GM10847 (cell line): ENCODE results near the gene TP53I11.

Experiments used
- POLR2A ChIP-seq: IDR thresholded peaks from 2 replicates; pipeline ENCODE4 v1.6.1; 2011; ENCODE audit not compliant: insufficient read length; ENCODE audit errors: extremely low read depth

TP53I11 gene

DNA sequence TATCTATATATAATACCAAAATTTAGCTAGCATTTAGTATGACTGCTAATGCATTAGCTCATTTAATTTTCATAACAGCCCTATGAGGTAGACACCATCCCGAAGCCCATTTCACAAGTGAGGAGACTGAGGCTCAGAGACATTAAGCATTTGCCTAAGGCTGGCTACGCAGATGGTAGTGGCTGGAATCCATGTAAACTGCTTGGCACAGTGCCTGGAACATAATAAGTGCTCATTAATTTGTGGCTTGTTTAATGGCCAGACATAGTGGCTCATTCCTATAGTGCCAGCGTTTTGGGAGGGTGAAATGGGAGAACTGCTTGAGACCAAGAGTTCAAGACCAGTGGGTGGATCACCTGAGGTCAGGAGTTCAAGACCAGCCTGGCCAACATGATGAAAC is 17.8 kb upstream of the TP53I11 start:
- TF ChIP-seq POLR2A = no peak

DNA sequence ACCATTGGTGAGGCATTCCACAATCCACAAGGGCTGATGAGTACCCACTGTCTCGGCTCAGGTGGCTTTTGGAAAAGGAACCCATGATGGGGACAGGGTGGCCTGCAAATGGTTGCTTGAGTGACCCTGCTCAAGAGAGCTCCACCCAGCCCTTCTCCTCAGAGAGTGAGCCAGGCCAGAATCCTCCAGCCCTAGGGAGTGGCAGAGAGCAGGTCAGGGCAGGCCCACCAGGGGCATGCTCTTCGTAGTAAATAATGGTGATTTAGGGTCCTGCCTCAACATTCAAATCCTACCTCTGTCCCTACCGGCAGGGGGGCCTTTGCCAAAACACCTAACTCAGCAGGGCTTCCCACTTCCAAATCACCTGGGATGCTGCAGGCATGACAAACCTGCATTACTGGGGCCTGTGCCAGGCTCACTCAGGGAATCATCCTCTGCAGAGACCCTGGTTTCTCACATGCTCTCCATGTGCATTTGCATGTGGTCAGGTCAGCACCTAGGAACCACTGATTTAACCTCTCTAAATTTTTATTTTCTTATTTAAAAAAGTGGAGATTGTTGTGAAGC is 17.3 kb upstream of the TP53I11 start:
- TF ChIP-seq POLR2A = no peak

DNA sequence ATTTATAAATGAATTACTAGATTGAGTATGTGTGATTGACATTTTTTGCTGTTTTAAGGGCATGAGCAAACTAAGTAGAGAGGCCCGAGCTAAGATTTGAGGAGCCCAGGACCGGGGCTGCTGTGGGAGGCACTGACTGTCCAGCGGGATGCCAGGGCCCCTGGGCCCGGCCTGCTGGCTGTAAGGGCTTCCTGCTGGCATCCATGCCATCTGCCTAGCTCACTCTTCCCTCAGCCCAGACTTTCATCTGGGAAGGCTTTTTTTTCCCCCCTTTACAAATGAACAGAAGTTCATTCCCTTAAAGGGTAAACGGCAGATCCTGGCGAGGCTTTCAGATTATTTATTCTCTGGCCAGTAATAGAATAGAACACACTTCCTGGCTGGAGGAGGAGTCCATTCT is 16.0 kb upstream of the TP53I11 start:
- no peak for TF ChIP-seq POLR2A

DNA sequence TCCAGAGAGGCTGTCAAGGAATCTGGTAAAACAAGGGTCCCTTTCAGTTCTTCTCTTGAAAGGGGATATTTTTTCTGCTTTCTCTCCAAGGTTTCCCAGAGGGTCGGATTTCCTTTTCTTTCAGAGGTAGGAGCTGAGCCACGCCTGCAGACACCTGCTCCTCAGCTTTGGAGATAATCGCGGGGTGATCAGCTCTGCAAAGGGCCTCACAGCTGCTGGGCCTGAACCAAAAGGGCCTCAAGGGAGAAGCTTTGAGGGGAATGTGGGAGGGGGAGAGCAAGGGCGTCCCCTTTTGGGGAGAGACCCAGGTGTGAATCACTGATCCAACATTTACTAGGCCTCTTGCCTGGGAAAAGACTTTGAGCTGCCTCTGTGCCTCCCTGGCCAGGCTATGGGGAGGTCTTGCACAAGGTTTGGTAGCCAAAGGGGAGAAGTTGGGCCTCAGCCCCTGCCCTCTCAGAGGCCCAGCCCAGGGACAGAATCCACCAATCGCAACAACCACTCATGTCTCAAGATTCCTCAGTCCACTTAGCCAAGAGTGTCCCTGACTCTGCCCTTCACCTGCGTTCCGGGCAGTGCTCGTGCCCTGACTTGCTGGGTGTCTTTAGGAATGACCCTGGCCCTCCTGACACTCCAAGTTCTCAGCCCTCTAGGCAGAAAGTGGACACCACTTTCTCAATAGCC is 14.0 kb upstream of the TP53I11 start:
- no peak for TF ChIP-seq POLR2A

DNA sequence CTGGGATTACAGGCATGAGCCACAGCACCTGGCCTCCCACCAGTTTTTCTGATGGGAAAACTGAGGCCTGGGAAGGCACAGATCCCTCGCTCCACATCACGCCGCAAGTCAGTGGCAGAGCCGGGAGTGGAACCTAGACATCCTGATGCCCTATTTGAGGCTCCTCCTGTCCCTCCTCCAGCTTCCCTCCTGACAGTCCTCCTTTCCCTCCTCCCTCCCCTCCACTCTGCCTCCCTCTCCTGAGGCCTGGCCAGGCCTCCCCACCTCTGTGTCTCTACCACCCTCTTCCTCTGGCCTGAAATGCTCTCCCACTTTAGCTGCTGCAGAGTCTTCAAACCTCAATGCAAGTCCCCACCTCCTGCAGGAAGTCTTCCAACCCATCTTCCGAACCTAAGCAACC is 13.3 kb upstream of the TP53I11 start:
- no peak for TF ChIP-seq POLR2A

DNA sequence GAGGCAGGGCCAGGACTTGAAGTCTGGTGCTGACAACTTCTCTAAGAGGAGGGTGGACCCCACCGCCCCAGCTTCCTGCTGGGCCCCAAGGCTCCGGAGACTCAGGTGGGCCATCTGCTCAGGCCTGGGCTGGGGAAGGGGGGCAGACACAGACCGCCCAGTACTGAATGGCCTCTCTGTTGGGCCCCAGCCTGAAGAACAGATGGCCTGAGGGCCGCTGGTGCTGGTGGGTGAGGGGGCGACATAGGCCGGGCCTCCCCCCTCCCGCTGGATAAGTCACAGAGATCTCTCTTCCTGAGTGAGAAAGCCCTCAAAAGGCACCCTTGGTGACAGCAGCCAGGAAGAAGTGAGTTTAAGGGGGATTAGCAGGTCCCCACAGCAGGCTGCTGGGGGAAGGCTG is 12.5 kb upstream of the TP53I11 start:
- TF ChIP-seq POLR2A = no peak

DNA sequence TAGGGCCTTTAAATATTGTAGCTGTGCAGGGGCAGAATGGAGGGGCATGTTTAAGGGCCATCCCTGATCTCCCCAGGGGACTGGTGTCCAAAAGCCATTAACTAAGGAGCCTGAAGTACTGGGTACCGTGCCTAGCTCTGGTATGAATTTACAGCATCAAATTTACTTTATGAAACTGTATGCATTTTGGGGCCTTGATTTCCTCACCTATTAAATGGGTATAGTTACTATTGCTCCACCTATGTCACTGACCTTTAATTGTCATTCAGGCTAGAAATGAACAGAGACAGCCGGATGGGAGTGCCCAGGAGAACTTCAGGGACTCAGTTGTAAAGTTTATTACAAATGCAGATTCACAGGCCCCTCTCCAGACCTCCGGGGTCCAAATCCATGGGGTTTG is 11.8 kb upstream of the TP53I11 start:
- TF ChIP-seq POLR2A = no peak

DNA sequence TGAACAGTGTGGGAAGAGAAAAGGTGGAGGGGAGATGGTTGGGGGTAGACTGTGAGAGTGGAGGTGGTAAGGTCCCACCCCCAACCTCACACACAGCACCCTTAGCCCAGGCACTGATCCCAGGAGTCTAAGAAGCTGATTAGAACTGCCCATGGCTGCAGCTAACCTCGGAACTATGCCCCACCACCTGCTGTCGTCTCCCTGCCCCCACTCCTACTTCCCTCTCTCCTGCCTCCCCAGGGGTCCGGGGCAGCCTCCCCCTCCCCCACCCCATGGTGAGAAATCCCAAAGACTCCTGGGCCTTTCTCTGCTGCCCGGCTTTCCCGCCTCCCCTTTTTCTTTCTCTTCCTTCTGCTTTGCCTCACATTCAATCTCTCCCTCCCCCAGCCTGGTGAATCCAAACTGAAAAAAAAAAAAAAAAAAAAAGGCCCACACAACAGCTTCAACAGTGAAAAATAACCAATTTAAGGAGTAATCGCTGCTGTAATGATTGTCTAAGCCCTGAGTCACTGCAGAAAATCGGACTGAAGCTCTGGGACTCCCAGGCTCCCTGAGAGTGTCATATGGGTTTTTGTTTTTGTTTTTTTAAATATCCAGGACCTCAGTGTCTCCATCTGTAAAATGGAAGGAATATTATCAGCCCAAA is 9.6 kb upstream of the TP53I11 start:
- no peak for TF ChIP-seq POLR2A

DNA sequence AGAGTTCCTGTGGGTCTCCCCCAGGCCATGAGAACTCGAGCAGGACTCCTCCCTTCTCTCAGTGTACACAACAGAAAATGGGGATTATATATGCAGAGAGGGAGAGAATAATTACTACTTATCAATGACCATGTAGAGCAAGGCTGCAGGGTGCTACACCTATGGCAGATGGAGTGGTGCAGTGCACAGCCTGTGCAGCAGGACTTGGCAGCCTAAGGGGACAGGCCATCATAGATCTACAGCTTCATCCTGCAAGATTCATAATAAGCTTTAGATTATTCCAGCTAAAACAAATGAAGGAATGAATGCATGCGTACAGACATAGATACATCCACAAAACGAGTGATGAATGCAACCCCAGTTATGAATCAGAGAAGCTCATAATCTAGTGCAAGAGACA is 8.4 kb upstream of the TP53I11 start:
- no peak for TF ChIP-seq POLR2A

DNA sequence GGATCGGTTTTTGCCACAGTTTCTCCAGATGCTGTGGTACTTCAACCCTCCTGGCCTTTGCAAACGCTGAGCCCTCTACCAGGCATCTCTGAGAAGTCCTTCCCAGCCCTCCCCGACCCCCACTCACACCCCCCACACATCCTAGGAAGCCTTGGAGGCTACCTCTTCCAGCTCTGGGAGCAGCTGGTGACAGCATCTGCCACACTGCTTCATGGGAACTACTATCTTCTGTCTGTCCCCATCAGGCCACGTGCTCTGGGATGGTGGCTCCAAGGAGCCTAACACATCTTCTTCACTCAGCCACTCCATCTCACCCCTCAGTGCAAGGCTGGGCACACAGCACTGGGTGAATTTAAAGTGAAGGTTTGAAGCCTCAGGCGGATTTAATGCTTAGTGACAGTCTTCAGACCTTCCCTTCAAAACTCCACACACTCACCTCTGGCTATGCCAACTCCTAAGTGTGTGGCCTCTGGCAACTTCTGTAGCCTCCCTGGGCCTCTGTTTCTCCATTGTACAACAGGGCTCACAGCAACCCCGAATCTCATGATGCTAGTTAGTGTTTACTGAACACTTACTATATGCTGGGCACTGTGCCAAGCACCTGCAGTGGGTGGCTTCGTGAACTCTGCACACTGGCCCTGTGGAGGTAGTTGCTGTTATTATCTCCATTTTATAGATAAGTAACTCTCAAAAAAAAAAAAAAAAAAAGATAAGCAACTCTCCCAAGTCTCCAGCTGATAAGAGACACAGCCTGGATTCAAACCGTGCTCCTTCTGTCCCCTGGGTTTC is 7.3 kb upstream of the TP53I11 start:
- TF ChIP-seq POLR2A = no peak

DNA sequence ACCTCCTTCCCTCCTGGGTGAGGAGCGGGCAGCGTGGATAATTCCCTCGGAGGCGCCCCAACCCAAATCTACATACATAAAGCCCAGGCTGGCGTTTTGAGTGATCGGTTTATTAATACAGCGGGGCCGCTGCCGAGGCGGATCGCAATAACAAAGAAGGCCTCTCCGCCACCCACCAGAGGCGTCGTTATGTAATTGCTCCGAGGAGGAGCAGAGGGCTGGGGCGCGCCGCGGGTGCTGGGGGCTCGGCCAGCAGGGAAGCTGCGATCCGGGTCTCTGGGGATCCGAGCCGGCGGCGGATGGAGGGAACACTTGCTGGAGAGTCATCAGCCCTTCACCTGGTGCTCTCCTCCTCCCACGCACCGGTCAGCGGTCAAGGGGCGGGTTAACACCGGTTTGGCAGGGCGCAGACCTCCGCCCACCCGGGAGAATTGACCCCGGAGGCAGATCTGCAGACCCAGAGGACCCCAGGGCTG is 6.4 kb upstream of the TP53I11 start:
- no peak for TF ChIP-seq POLR2A

DNA sequence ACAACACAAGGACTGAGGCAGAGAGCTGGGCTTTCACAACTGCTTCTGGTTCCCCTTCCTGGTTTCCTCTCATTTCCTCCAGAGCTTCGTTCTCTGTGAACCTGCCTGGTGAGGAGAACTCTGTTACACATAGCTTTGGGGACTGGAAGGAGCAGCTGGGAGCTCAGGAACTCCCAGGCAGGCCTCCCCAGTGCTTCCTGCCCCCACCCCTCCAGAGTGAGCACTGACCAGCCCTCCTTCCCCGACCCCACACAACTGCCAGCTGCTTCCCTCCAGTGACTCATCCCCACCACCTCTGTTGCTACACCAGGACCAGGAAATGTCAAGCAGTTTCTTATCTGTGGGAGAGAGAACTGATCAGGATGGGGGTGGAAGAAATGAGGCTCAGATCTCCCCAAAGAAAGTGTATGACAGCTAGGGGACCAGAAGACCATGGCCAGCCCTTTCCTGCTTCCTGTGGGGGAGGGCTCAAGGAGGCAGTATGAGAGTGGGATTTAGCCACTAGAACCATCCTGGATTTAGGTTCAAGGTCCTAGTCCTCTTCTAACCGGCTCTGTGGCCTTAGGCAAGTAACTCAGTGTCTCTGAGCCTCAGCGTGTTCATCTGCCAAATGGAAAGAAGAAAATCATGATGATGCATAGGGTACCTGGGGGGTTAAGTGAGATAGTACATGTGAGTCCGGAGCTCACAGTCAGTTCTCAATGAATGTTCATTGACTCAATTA is 4.5 kb upstream of the TP53I11 start:
- TF ChIP-seq POLR2A = no peak

DNA sequence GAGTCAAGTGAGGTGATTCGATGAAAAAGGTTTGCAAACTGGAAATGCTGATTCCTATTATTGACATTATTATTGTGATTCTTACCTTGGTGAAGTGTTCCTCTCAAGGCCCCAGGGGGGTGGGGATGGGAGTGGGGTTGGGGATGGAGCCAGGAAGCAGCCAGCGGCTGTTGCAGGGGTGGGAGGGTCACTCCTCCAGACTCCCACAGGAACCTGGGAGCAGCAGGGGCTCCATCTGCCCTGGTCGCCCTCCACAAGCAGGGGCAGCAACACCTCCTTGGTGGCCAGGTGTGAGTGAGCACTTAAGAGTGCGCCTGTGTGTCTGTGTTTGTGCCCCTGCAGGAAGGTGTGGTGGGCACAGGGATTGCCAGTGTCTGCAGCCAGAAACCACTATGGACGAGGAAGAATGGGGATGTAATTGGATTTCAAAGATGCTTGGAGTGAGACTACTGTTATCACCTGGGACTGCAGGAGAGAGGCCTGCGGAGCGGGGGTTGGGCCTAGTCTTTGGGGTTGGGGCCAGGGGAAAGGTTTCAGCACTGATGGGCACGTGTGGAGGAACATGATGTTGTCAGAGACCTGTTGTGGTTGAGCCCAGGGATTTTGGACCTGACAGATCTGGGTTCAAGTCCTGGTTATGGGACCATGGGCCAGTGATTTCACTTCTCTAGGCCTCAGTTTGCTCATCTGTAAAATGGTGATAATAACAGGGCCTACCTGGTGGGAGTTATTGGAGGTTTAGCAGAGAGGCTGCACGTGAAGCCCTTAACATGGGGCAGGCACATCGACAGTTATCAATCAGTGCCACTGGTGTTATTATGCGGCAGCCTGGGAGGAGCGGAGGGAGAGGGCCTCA is 3.6 kb upstream of the TP53I11 start:
- no peak for TF ChIP-seq POLR2A
